Right cardiac atrium (tissue), 5 donors: Measurements from ENCODE around the gene RB1. TPM values are rescaled to one million over a fixed set of nuclear protein-coding genes. Genes with fewer than 3 reads are reported as not detected.
A peak's percentile ranks its signal among the peaks of the same experiment; 100 is the strongest.
"Not testable (repeated sequence)": the region's sequence is repeated elsewhere in the genome, so short reads cannot be mapped to it uniquely, and the experiment has no call there.

Experiments used
- ATAC-seq, 2 donors: fragments of 200-7000 bp; cut with Tn5 transposase; one replicate each; pipeline versions ENCODE4 v1.8.0 to v1.9.1; 2020; ENCODE audit warnings: moderate library complexity in 2 of 2, mild to moderate bottlenecking in 1 of 2
- DNase-seq, 3 donors: peaks; one replicate each; pipeline ENCODE4 v3.0.0-alpha.2; 2020
- H3K27ac ChIP-seq: one replicate; pipeline ENCODE4 v1.5.1; 2013; ENCODE audit warnings: mild to moderate bottlenecking, low read length, control low read depth, moderate library complexity
- H3K27me3 ChIP-seq: one replicate; pipeline ENCODE4 v1.6.1; 2013; ENCODE audit not compliant: control insufficient read depth, insufficient read depth
- H3K4me1 ChIP-seq: one replicate; pipeline ENCODE4 v1.6.1; 2013; ENCODE audit warnings: low read length; ENCODE audit not compliant: control insufficient read depth, insufficient read depth
- H3K4me3 ChIP-seq: one replicate; pipeline ENCODE4 v1.5.1; 2013; ENCODE audit warnings: low read length, control low read depth
- H3K9me3 ChIP-seq: one replicate; pipeline ENCODE4 v1.6.1; 2013; ENCODE audit warnings: low read length; ENCODE audit not compliant: control insufficient read depth
- WGBS: extraction: QIAGEN DNeasy Blood & Tissue Kit; methylation state at CpG from one replicate; pipeline ENCODE4 v1.1.7; 2013; 5-methylcytosine and 5-hydroxymethylcytosine counted together
- intact Hi-C, 4 donors: fragments of 100-400 bp; cut with DNase I; formaldehyde crosslinking; loops; one replicate each; pipeline versions ENCODE4 v1.11.0 to v1.14.0; 2022 to 2023
- polyA plus RNA-seq: library from polyadenylated mRNA; stranded (reverse); fragments of 200-250 nt; gene quantifications from one replicate; pipeline ENCODE4 v1.2.3, GENCODE V29; 2013
- total RNA-seq, 4 donors: library from RNA; stranded (reverse); fragmentation: NEBNext Ultra II Directional; extraction: Animal tissue kit (Norgen Biotek cat#: 25700); gene quantifications; one replicate each; pipeline ENCODE4 v1.2.1, GENCODE V29; 2021
- donor health status: healthy with polysubstance abuse.
- donor health status: DM: no; HTN: yes; CAD: no.
- donor health status: DM: no; HTN: no; CAD: no.
- donor health status: DM: no; HTN: yes; CAD: no; lungs with severe emphysema.
- donor health status: DM: yes; HTN: yes; CAD: no.

RB1 gene
- total and polyA plus RNA-seq, 5 donors: 12.3 to 29.0 (median 26.1) TPM

DNA sequence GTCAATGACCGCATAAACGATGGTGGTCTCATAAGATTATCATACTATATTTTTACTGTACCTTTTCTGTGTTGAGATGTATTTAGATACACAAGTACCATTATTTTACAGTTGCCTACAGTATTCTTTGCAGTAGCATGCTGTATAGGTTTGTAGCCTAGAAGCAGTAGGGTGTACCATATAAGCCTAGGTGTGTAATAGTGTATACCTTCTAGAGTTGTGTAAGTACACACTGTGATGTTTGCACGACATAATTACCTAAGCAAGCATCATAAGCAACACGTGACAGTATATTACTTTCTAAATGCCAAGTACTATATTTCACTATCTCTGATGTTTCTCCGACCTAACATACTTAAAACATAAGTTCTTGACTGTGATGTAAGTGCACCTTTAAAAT, 106.6 kb downstream of the RB1 start:
- DNase-seq: no peak
- Histone ChIP-seq H3K27ac (no peak overlapping the region), H3K4me3 (peak overlapping the region; percentile 75), H3K27me3 (no peaks in the 10 kb centered on the region), H3K4me1 (peaks cover 2% of the 10 kb centered on the region), H3K9me3 (no peaks in the 10 kb centered on the region)
- intact Hi-C loops: loop anchor here in 1 of 4 donors (10.0 kb wide), 1 partner anchor 165 kb away; no protein-coding TSS in a partner anchor
- WGBS: 42% methylated on average over 5 of the region's 5 CpGs
- ATAC-seq: no peak

GRCh38 chr13:48411147-48411794, 107.7 kb downstream of the RB1 start:
- Histone ChIP-seq H3K4me3 (peak overlapping the region; percentile 97), H3K9me3 (no peaks in the 10 kb centered on the region), H3K27ac (no peak overlapping the region), H3K27me3 (no peaks in the 10 kb centered on the region), H3K4me1 (peaks cover 4% of the 10 kb centered on the region)
- intact Hi-C loops: loop anchor here in 1 of 4 donors (10.0 kb wide), 1 partner anchor 164 kb away; no protein-coding TSS in a partner anchor
- 31% methylated on average over 1 of the region's 1 CpG for WGBS
- DNase-seq (no peak), ATAC-seq (no peak)

- Histone ChIP-seq H3K9me3 (no peaks in the 10 kb centered on the region), H3K27ac (peak overlapping the region; percentile 82), H3K4me1 (peaks cover 2% of the 10 kb centered on the region), H3K27me3 (no peaks in the 10 kb centered on the region), H3K4me3 (peak overlapping the region; percentile 97)
- peak in 1 of 2 donors; percentile 66 for ATAC-seq
- peak in 1 of 3 donors; percentile 50 for DNase-seq
- 20% methylated on average over 13 of the region's 13 CpGs for whole genome bisulfite sequencing
- intact Hi-C loops: loop anchor here in 1 of 4 donors (10.0 kb wide), 1 partner anchor 163 kb away; no protein-coding TSS in a partner anchor
These were observed 108.4 kb downstream of the RB1 start for GRCh38 chr13:48411841-48412531.

DNA sequence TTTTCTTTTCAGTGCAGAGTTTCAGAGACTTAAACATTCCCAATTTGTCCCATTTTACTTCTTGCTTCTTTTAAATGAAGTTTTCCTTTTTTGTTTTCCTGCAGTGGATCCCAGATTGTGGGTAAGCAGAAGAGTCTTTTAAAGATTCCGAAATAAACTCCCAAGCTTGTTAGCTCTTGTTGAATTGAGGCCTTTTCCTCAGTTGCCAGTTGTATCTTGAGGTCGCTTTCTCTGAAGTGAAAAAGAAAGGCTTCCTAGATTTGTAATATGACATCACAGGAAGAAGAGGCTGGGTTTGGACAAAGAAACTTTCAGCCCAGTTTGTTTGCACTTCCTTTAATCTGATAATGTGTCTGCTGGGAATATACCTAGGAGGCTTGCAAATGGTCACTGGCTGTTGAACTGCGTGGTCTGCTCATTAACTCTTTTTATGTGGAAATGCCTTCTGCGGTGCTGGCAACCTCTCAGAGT, 109.4 kb downstream of the RB1 start, which contains the start of gene LPAR6:
Gene LPAR6, minus strand, starts transcription at position 233 of the 471 bp plus-strand sequence. CDS start 690 bp downstream, outside the sequence.
- H3K9me3 ChIP-seq: no peaks in the 10 kb centered on the region
- peaks cover 2% of the 10 kb centered on the region for H3K4me1 ChIP-seq
- H3K27me3 ChIP-seq: no peaks in the 10 kb centered on the region
- DNase-seq (peak in 1 of 3 donors; percentile 46), ATAC-seq (peak; percentile 85 to 96)
- 22% methylated on average over 4 of the region's 4 CpGs for WGBS
- peak within 1 kb of the TSS; percentile 82 for H3K27ac ChIP-seq
- H3K4me3 ChIP-seq: peak within 1 kb of the TSS; percentile 97
- intact Hi-C loops: loop anchor here in 1 of 4 donors (10.0 kb wide), 1 partner anchor 162 kb away; no protein-coding TSS in a partner anchor

DNA sequence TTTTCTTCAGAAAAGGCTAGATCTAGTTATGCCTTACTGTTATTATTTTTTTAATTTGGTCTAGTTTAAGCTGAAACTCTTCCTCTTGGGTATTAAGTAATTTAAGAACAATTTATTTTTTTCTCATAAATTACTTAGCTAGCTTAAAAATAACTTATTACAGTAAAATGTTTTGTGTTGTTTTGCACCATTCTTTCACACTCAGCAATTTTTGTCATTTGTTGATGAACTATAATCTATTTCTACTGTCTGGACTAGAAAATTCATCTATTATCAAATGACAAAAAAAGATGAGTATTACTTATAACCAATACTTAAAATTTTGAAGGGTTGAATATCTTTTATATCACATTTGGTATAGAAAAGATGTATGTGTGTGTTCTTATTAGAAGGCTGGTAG, 111.0 kb downstream of the RB1 start:
- H3K27ac ChIP-seq: no peak overlapping the region
- H3K9me3 ChIP-seq: no peaks in the 10 kb centered on the region
- intact Hi-C loops: loop anchor here in 1 of 4 donors (10.0 kb wide), 1 partner anchor 160 kb away; no protein-coding TSS in a partner anchor
- no peaks in the 10 kb centered on the region for H3K27me3 ChIP-seq
- peaks cover 2% of the 10 kb centered on the region for H3K4me1 ChIP-seq
- H3K4me3 ChIP-seq: no peak overlapping the region
- no peak for DNase-seq
- no peak for ATAC-seq

DNA sequence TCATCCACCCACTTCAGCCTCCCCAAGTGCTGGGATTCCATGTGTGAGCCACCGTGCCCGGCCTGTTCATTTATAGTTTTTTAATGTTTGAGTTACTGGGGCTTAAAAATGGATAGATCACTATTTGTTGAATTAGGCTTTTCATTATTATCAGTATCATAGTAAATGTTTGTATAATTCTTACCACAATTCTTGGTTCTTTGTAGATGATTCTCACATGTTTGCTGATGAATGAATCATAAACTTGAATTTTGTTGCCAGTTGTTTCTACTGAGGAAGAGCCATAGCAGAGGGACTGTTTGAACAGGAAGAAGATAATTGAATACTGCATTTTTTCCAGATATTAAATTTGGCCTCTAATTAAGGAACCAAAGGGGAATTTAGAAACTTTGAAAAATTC, 112.0 kb downstream of the RB1 start:
- Histone ChIP-seq H3K4me3 (no peak overlapping the region), H3K27me3 (no peaks in the 10 kb centered on the region), H3K27ac (no peak overlapping the region), H3K4me1 (peaks cover 2% of the 10 kb centered on the region), H3K9me3 (no peaks in the 10 kb centered on the region)
- DNase-seq: no peak
- intact Hi-C loops: loop anchor here in 1 of 4 donors (10.0 kb wide), 1 partner anchor 159 kb away; no protein-coding TSS in a partner anchor
- WGBS: 92% methylated on average over 2 of the region's 2 CpGs
- no peak for ATAC-seq

GRCh38 chr13:48422003-48422402, 118.5 kb downstream of the RB1 start:
- H3K9me3 ChIP-seq, H3K27ac ChIP-seq, H3K4me1 ChIP-seq, H3K27me3 ChIP-seq, DNase-seq, ATAC-seq, intact Hi-C loops, H3K4me3 ChIP-seq: not testable (repeated sequence)
- WGBS: 98% methylated on average over 5 of the region's 5 CpGs

DNA sequence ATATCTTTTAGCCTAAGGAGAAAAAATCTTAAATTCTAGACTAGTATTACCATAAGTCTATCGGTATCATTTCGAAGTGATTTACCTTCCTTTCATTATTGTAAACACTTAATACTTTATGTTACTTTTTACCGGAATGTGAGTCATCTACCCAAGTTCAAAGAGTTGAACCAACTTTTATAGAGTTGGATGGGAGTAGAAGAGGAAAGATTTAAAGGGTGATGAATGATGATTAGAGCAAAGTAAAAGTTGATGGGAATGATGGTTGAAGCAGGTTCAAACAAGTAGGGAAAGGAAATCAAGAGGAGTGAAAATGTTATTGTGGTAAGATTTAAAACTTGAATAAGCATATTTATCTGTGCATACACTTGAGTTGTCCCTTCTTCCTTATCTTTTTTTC, 120.7 kb downstream of the RB1 start:
- no peak for DNase-seq
- Histone ChIP-seq H3K4me3 (no peak overlapping the region), H3K4me1 (peaks cover 2% of the 10 kb centered on the region), H3K9me3 (no peaks in the 10 kb centered on the region), H3K27ac (no peak overlapping the region), H3K27me3 (no peaks in the 10 kb centered on the region)
- WGBS: 98% methylated on average over 3 of the region's 3 CpGs
- no peak for ATAC-seq
- intact Hi-C loops: no loop called here

GRCh38 chr13:48426052-48426451, 122.5 kb downstream of the RB1 start:
- Histone ChIP-seq H3K9me3 (no peaks in the 10 kb centered on the region), H3K27ac (no peak overlapping the region), H3K27me3 (no peaks in the 10 kb centered on the region), H3K4me1 (peaks cover 3% of the 10 kb centered on the region), H3K4me3 (no peak overlapping the region)
- intact Hi-C loops: no loop called here
- ATAC-seq (no peak), DNase-seq (no peak)

- DNase-seq, ATAC-seq, H3K4me3 ChIP-seq, intact Hi-C loops, H3K9me3 ChIP-seq, H3K27ac ChIP-seq, H3K27me3 ChIP-seq, H3K4me1 ChIP-seq: not testable (repeated sequence)
- WGBS: 82% methylated on average over 8 of the region's 9 CpGs
These were observed 123.3 kb downstream of the RB1 start for GRCh38 chr13:48426755-48427298.

- 90% methylated on average over 3 of the region's 3 CpGs for WGBS
- Histone ChIP-seq H3K4me3 (no peak overlapping the region), H3K4me1 (peaks cover 3% of the 10 kb centered on the region), H3K9me3 (no peaks in the 10 kb centered on the region), H3K27me3 (no peaks in the 10 kb centered on the region), H3K27ac (no peak overlapping the region)
- no peak for ATAC-seq
- intact Hi-C loops: no loop called here
- no peak for DNase-seq
These were observed 125.5 kb downstream of the RB1 start for GRCh38 chr13:48429036-48429435.
